Tongue (tissue), 2 donors: ENCODE measurements around the gene MRPS2. TPM values are rescaled to one million over a fixed set of nuclear protein-coding genes. Genes with fewer than 3 reads are reported as not detected.
"Not testable (repeated sequence)": the region's sequence is repeated elsewhere in the genome, so short reads cannot be mapped to it uniquely, and the experiment has no call there.

Experiments
- DNase-seq: peaks from one replicate; pipeline ENCODE4 v3.0.0-alpha.2; 2015
- total RNA-seq: library from RNA; depleted of rRNA; stranded (reverse); fragments of >200 nt; gene quantifications from one replicate; pipeline ENCODE4 v1.2.3, GENCODE V29; 2014

Gene MRPS2
- total RNA-seq = 9.4 TPM

- DNase-seq = peak; percentile 92
Measured at GRCh38 chr9:135500525-135501260, at the start of gene MRPS2. Gene MRPS2 (plus strand): TSS chr9:135500682. CDS start chr9:135500711, 29 bp downstream.

DNA sequence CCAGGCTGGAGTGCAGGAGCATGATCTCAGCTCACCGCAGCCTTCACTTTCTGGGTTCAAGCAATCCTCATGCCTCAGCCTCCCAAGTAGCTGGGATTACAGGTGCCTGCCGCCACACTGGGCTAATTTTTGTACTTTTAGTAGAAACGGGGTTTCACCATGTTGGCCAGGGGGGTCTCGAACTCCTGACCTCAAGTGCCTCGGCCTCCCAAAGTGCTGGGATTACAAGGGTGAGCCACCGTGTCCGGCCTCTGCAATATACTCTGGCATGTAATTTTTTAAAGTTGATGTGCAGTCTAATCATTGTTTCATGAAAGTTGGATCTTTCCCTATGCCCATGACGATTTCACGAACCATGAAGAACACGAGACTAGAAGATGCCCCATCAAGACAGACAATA is 49.5 kb upstream of the MRPS2 start:
- no peak for DNase-seq

DNA sequence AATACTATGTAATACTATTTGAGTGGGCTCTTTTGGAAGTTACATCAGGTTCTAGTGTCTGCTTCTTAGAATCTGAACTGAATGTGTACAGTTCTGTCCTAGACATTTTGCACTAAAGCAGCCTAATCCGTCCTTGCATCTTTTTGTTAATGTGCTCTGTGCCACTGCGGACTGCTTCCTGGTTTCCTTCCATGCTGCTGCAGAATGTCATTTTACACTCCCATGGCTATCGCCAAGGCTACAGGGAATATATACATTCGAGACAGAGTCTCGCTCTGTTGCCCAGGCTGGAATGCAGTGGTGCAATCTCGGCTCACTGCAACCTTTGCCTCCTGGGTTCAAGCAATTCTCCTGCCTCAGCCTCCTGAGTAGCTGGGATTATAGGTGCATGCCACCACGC is 48.6 kb upstream of the MRPS2 start:
- DNase-seq = not testable (repeated sequence)

- no peak for DNase-seq
Measured at GRCh38 chr9:135454737-135455136, 45.7 kb upstream of the MRPS2 start.

GRCh38 chr9:135455401-135456030 is 45.0 kb upstream of the MRPS2 start:
- DNase-seq = no peak

- peak; percentile 18 for DNase-seq
Measured at GRCh38 chr9:135456436-135457104, 43.9 kb upstream of the MRPS2 start.

DNA sequence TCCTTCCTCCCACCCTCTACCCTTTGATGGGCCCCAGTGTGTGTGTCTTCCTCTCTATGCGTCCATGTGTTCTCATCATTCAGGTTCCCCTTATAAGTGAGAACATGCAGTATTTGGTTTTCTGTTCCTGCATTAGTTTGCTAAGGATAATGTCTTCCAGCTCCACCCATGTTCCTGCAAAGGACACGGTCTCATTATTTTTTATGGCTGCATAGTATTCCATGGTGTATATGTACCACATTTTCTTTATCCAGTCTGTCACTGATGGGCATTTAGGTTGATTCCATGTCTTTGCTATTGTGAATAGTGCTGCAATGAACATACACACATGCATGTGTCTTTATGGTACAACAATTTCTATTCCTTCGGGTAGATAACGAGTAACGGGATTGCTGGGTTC is 42.0 kb upstream of the MRPS2 start:
- DNase-seq = not testable (repeated sequence)

- no peak for DNase-seq
Measured at GRCh38 chr9:135461936-135462335, 38.5 kb upstream of the MRPS2 start.

DNA sequence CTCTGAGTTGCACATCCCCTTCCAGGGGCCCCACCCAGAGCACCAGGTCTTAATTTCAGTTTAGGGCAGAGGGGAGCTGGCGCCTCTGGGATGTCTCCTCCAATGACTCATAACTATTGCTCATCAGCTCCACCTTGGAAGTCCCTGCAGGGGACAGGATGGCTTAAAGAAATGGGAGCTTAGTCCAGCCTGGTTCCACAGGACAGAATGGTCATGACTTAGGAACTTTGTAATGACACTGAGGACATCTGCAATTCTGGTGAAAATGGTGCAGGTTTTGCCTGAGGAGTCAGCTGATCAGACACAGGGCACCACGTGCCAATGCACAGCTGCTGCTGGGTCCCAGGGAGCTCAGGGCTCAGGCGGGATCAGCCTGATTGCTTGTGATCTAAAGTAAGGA is 37.3 kb upstream of the MRPS2 start:
- DNase-seq = peak; percentile 24

DNA sequence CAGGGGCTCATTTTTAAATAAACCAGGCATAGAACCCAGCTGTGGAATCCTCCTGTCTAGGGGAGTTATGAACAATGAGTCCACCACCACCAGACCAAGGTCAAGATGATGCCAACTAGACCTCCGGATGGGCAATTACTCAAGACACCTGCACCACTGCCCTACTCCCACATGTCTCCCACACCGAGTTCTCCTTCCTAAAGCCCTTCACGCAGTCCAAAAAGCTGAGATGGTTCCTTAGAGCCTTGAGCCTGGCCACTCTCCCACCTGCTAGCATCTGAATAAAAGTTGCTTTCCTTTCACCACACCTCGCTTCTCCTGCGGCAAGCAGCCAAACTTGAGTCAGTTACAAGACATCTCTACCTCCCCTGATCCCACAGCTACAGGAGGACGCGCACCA is 36.3 kb upstream of the MRPS2 start:
- DNase-seq = no peak

DNA sequence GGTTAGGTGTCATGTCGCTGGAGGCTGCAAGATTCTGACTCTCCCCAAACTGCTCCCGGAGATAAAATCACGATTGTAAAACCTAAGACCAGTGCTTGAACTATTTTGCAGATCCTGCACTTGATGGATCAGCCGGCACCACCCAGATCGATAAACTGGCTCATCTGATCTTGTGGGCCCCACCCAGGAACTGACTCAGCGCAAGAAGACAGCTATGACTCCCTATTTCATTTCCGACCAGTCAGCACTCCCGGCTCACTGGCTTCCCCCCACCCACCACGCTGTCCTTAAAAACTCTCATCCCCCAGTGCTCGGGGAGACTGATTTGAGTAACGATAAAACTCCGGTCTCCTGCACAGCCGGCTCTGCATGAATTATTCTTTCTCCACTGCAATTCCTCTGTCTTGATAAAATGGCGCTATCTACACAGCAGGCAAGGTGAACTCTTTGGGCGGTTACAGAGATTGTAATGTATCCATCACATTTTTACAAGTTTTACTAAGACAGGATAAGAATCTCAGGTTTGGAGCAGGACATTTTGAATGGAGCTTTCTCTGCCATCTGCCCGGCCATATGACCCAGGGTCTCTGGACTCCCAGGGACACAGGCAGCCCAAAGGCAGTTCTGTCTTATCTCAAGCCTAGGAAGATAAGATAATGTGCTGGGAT is 31.5 kb upstream of the MRPS2 start:
- no peak for DNase-seq

GRCh38 chr9:135471791-135472640 is 28.5 kb upstream of the MRPS2 start:
- DNase-seq = peak; percentile 18

GRCh38 chr9:135473972-135474543 is 26.4 kb upstream of the MRPS2 start:
- no peak for DNase-seq

GRCh38 chr9:135474915-135475314 is 25.6 kb upstream of the MRPS2 start:
- DNase-seq = peak; percentile 22

DNA sequence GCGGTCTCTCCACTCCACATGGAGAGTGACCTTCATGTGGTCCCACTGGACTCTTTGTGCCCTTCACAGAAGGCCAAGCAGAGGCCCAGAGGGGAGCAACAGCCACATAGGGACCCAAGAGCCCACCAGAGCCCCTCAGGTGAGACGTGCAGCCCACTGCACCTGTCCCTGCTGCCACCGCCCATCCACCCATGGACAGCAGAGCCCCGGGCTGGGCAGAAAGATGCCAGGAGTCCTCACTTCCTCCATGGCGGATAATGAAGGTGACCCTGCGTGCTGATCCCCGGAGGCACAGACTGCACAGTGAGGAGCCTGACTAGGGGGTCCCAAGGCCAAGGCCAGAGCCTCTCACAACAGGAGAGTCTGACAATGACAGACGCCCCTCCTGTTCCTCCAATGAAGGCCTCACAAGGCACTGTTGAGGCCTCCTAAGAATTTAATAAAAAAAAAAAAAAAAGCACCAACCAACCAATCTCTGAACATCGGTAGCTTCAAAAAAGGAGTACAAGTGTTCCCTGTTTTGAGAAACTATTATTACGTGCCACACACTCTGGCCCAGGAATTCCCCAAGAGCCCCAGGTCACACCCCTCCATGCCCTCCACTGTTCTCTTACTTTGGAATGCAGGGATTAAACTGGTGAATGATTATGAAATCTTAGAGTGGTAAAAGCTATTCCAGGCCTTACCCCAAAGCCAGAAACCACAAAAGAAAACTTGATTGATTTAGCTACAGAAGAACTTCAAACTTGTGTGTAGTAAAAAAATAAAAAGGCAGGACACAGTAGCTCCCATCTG is 23.7 kb upstream of the MRPS2 start:
- DNase-seq = no peak

- DNase-seq = no peak
Measured at GRCh38 chr9:135478191-135478590, 22.3 kb upstream of the MRPS2 start.

DNA sequence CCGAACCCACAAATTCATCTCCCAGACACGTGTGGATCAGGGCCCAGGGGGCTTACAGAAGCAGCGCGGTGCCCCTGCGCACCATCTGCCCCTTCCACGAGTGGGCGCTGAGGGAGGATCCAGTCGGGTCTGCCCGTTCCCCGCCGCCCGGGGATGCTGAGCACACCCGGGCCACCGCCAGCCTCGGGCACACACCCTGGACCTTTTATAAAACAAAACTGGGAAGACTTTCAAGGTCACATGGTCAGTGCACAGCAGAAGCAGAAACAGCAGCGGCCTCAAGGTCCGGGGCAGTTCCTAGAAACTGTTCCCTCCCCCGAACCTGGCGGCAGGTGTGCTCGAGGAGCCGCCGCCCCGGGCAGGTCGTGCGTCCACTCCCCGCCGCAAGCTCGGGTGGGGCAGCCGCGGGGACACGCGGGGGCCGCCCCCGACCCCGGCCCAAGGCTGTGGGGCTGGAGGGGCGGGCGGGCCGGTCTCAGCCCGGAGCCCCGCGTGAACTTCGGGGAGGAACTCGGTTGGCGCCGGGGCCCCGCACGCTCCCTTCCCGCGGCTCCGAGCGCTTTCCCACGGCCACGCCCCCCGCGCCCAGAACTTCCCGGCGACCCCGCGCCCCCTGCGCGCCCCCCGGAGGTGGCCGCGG is 21.5 kb upstream of the MRPS2 start:
- peak; percentile 32 for DNase-seq

DNA sequence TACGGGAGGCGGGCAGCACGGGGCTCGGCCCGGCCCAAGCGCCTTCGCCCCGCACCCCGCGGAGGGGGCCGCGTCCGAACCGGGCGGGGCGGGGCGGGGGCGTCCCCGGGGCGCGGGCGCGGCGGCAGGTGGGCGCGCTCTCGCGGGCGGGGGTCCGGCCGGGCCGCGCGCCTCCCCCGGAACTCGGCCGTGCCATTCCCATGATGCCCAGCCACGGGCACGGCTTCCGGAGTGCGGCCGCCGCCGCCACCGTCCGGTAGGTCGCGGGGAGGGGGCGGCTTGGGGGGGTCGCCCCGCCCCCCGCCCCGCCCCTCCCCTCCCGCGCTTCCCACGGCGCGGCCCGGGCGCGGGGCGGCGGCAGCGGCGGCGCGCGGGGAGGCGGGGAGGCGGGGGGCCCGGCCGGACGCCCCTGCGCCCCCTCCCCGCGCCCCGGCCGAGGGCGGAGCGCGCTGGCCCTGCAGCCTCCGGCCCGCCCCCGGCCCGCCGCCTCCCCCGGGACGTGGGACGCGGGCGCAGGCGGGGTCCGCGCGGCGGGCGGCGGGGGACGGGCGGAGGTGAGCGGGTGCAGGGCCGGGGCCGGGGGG is 20.9 kb upstream of the MRPS2 start, which contains the start of gene PPP1R26:
Gene PPP1R26, plus strand, starts transcription at position 314 of the 584 bp plus-strand sequence. CDS start 4,729 bp downstream, outside the sequence.
- DNase-seq = peak; percentile 52
